HG02763 (cell line): ENCODE data around the gene PCDH1.

Experiments used
- ATAC-seq: cut with Tn5 transposase; IDR thresholded peaks from one replicate; pipeline ENCODE4 v1.9.1; 2021; ENCODE audit warnings: mild to moderate bottlenecking, moderate library complexity; ENCODE audit not compliant: unreplicated experiment

PCDH1 gene

GRCh38 chr5:141875022-141875740 lies 3.0 kb downstream of the PCDH1 start:
- ATAC-seq = no peak

- no peak for ATAC-seq
Observed at GRCh38 chr5:141874262-141874964, 3.8 kb downstream of the PCDH1 start.

GRCh38 chr5:141873933-141874261 lies 4.3 kb downstream of the PCDH1 start:
- ATAC-seq = no peak

DNA sequence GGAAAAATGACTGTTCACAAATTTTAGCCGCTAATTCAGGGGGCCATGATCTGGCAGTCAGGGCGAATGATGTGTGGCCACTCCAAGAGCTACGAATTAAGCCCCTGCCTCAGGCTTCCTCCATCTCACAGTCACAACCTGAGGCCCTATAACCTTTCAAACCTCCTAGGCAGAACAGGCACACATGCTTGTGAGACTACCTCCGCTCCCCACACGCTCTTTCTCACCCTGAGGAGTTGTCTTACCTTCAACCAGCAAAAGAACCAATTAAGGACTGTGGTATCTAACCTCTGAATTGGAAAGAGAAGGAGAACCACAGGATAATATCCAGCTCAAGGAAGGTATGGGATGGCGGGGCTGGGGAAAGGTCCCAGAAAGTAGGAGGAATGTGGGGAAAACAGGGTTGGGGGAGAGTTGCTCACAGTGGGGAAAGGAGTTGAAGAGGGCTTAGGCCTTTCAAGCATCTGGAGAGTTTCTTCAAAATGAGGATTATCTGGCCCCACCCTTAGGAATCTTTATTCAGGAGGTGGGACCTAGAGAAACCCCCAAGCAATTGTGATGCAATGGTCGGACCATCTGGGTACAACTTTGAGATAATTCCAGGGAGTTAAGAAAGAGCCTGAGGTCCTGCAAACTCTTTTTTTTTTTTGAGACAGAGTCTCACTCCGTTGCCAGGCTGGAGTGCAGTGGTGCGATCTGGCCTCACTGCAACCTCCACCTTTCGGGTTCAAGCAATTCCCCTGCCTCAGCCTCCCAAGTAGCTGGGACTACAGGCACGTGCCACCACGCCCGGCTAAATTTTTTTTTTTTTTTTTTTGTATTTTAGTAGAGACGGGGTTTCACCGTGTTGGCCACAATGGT lies 5.5 kb downstream of the PCDH1 start:
- no peak for ATAC-seq

DNA sequence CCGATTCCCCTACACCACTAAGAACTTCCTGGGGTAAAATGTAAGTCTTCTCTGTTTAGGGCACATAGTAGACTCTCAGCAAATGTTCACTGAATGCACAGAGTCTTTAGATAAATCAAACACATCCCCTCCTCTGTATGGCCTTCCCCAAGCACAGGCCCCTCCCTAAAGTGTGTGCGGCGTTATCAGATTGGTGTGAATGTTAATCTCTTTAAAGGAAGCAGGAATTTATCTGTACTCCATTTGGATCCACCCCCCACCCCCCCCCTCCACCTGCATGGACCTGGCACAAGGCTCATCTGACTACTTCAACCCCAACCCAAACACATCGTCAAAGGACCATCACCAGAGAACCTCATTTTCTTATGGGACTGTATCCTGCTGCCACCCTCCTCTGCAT lies 6.3 kb downstream of the PCDH1 start:
- no peak for ATAC-seq

DNA sequence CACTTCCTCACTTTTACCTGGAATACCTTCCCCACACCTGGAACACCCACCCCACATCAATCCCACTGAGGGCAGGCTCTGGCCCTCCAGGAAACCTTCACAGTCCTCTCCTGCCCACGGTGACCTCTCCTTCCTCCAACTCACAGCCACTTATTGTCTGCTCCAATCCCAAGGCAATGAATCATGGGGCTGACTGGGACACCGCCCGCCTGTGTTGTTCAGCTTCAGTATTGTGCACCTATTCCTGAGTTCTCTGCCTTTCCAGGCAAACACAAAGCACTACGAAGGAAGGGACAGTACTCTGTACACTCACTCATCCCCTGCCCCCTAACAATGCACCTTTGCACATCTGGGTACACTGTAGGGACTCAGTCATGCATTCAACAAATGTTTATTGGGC lies 7.3 kb downstream of the PCDH1 start:
- ATAC-seq = no peak

- ATAC-seq = no peak
Observed at GRCh38 chr5:141870228-141870627, 8.0 kb downstream of the PCDH1 start.

DNA sequence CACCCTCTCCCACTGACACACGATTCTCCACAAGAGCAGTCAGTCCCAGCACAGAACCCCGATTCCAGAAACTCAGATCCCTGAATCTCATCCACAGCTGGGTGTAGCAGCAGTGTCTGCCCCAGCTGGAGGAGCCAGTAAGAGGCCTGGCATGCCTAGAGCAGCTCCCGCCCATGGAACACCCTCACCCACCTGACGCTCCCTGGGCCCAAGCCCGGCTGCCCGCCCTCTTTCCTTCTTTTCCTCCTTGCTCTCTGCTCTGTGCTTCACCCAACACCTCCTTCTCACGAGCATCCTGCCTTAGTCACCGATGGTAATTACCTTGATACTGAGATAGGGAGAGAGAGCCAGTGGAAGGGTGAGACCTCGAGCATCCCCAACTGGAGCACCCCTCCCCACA lies 8.7 kb downstream of the PCDH1 start:
- ATAC-seq = no peak

- ATAC-seq = no peak
Observed at GRCh38 chr5:141869040-141869439, 9.2 kb downstream of the PCDH1 start.

DNA sequence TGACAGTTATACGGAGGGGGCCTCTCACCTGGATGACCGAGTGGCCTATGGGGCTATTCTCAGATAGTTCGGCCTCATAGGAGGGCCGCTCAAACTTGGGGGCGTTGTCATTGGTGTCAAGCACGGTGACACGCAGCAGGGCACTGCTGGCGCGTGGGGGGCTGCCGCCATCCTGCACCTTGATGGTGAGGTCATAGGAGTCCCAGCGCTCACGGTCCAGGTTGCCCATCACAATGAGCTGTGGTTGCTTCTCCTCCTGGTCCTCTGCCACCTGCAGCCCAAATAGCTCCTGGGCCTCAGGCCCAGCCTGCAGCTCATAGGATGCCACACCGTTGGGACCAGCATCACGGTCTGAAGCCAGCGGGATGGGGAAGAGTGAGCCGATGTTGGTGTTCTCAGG lies 9.7 kb downstream of the PCDH1 start:
- no peak for ATAC-seq

GRCh38 chr5:141867651-141868050 lies 10.6 kb downstream of the PCDH1 start:
- no peak for ATAC-seq

GRCh38 chr5:141867139-141867538 lies 11.1 kb downstream of the PCDH1 start:
- no peak for ATAC-seq

- no peak for ATAC-seq
Observed at GRCh38 chr5:141866096-141866495, 12.1 kb downstream of the PCDH1 start.

- ATAC-seq = no peak
Observed at GRCh38 chr5:141865406-141865805, 12.8 kb downstream of the PCDH1 start.

GRCh38 chr5:141864371-141865370 lies 13.5 kb downstream of the PCDH1 start:
- no peak for ATAC-seq

DNA sequence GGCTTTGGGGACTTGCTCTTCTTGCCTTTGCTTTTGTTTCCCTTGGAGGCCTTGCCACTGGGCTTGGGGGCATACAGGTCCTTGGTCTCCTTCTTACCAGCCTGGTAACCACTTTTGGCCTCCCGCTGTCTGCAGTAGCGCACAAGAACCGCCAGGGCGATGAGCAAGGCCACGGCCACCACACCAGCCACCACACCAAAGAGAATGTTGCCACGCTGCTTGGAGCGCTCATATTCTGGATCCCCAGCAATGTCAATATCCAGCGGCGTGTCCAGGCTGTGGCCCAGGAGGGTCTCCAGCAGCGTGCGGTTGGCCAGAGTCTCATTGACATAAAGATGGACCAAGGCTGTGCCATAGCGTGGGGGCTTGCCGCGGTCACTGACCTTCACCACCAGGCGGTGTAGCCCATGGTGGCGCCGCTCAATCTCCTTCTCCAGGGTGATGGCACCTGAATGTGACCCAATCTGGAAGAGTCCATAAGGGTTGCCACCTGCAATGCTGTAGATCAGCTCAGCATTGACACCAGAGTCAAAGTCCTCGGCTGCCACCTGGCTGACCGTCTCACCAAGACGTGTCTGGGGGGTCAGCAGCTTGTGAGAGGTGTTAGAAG lies 14.5 kb downstream of the PCDH1 start:
- no peak for ATAC-seq

DNA sequence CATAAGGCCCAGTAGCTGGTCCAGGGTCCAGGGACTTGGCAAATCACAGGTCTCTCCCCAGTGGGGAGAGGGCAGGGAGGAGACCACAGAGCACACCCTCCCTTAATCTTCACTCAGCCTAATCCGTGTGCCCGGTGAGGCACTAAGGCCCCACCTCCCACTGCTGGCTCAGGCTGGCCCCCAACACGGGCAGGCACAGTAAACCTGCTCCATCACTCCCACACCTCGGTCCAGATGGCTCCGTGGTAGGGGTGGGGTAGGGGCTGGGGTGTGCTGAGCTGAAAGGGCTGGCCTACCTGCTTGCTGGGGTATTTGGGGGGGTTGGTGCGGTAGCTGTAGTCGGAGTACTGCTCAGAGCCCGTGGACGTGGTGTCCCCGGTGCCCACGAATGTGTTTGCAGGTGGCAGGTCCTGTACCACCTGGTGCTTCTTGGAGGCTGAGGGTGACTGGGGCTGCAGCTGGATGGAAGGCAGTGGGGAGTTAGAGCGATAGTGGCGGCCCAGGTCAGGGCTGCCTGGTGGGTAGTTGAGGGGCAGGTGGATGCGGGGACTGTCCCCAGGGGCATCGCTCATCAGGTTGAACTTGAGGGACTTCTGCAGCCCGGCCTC lies 15.2 kb downstream of the PCDH1 start:
- no peak for ATAC-seq

DNA sequence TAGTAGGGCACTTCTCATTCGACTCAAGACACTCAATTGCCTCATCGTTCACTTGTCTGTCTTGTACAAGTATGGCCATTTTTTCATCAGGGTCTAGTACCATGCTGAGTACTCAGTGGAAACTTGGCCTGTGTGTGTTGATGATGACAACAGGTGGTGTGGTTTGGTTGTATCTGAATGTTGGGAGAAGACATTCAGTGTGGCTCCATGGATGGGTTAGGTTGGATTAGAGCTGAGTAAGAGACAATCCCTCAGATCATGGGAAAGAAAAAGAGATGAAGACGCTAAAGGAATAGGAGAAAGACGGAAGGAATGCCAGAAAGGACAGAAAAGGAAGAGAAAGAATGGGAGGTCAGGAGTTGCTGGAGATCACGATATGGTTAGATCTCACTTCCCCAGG lies 17.0 kb downstream of the PCDH1 start:
- ATAC-seq = no peak

DNA sequence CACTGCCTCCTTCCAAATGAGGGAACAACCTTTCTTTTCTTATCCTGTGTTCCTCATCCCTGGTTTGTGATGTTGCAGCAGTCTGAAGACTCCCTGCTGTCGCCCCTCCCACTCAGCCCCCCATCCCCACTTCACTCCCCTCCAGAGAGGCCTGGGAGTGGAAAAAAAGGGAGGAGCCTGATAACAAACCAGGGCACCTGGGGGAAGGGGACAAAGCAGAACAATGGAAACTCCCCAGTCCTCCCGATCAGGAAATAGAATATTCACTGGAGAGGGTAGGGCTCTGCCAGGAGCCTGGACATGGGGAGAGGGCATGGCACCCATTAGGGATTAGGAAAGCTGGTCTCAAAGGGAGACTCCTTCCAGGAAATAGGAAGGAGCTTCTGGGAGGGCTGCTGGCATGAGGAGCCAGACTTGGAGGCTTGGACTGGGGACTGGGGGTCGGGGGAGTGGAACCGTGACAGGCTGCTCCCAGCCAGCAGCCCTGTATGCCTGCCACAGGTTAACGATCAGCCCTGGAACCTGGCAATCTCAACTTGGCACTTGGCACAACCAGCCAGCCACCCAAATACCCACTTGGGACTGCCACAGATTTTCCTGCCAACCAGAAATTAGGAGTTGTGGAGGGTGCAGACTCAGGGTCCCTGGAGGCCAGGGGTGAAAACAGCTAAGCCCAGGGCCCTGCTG lies 20.0 kb downstream of the PCDH1 start:
- ATAC-seq = no peak
